ENCODE results near the gene AGAP3.

Gene AGAP3

DNA sequence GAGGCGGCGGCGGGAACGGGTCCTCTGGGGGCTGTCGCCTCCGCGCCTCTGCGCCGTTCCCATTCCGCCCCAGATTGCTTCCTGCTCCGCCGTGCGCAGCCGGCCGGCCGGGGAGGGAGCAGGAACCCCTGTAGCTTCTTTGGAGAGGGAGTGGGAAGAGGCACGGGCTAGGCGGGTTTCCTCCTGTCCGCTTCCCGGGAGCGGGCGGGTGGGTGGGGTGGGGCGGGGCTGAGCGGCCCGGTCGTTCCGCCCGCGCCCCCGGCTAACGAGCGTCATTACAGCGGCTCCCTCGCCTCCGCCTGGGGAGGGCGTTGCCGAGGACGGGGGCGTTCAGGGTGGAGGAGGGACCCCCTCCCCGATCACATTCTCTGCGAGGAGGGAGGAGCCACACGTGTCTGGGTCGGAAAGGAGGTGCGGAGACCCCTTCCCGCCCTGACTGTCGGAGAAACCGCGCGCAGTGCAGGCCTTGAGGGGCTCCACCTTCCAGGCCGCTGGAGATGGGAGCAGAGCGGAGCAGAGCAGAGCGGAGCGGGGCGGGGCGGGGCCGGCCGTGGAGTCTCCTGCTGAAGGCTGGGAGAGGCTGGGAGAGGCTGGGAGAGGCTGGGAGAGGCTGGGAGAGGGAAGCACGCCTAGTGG is 39.7 kb downstream of the AGAP3 start:
- DNase-seq (ENCODE audit: low read depth): no peak
- no peak overlapping the region for H3K4me3 ChIP-seq (ENCODE audit: low read depth, low read length)
- TF ChIP-seq, protein P1, sequence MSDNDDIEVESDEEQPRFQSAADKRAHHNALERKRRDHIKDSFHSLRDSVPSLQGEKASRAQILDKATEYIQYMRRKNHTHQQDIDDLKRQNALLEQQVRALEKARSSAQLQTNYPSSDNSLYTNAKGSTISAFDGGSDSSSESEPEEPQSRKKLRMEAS (IDR thresholded peaks at IDR 0.05; ENCODE audit: low read depth, low read length): no peak
- TF ChIP-seq, protein P2, sequence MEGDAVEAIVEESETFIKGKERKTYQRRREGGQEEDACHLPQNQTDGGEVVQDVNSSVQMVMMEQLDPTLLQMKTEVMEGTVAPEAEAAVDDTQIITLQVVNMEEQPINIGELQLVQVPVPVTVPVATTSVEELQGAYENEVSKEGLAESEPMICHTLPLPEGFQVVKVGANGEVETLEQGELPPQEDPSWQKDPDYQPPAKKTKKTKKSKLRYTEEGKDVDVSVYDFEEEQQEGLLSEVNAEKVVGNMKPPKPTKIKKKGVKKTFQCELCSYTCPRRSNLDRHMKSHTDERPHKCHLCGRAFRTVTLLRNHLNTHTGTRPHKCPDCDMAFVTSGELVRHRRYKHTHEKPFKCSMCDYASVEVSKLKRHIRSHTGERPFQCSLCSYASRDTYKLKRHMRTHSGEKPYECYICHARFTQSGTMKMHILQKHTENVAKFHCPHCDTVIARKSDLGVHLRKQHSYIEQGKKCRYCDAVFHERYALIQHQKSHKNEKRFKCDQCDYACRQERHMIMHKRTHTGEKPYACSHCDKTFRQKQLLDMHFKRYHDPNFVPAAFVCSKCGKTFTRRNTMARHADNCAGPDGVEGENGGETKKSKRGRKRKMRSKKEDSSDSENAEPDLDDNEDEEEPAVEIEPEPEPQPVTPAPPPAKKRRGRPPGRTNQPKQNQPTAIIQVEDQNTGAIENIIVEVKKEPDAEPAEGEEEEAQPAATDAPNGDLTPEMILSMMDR (IDR thresholded peaks at IDR 0.05; ENCODE audit: low read depth, low read length): no peak
- no peak for TF ChIP-seq POLR2A (IDR thresholded peaks at IDR 0.05; ENCODE audit: extremely low read depth, insufficient read length)
- TF ChIP-seq MYC (IDR thresholded peaks at IDR 0.05; ENCODE audit: low read depth, low read length): no peak

DNA sequence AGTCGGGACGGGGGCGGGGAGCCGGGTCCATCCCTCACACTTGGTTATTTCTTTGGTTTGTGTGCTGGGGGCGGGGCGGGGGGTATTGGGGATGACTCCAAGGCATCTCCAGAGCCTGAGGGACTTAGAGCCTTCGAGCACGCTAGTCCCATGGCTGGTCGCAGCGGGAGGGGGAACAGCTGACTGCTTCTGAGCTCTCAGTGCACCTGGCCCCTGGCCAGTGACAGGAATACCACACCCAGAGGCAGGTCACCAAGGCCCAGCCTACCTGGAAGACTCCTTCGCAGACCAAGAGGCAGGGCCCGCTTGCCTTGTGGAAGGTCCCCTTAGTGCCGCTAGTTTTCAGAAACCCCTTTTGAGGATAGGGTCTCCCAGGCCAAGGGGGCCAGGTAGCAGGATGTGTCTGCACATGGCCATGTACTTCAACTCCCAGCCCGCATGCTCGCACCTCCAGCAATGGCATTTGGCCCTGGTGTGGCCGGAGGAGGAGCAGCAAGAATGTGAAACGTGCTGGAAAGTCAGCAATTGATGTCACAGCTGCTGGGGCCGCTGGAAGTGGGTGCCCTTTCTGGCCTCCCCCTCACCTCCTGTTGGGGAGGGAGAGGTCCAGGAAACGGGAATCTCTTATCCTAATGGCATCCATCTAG is 40.3 kb downstream of the AGAP3 start:
- TF ChIP-seq MYC (IDR thresholded peaks at IDR 0.05; ENCODE audit: low read depth, low read length): no peak
- H3K4me3 ChIP-seq (ENCODE audit: low read depth, low read length): no peak overlapping the region
- DNase-seq (ENCODE audit: low read depth): no peak

DNA sequence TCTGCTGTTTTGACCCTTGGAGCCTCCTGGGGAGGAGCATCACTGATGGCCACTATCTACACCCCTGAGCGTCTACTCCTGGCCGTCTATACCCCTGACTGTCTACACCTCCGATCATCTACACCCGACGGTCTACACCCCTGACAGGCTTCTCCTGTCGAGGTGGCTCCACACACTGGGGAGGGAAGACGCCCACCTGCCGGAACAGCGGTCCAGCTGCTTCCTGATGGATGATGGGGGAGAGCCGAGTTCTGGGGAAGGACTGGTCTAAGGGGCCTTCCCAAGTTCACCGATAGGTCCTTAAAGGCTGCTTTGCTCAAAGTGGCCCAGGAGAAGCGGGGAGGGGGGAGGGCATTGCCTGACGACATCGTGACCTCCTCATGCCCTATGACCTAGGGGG is 41.9 kb downstream of the AGAP3 start:
- TF ChIP-seq MYC (IDR thresholded peaks at IDR 0.05; ENCODE audit: low read depth, low read length) (no peak), POLR2A (IDR thresholded peaks at IDR 0.05; ENCODE audit: extremely low read depth, insufficient read length) (no peak)
- TF ChIP-seq, protein P1 (IDR thresholded peaks at IDR 0.05; ENCODE audit: low read depth, low read length): no peak
- TF ChIP-seq, protein P2 (IDR thresholded peaks at IDR 0.05; ENCODE audit: low read depth, low read length): no peak
- H3K4me3 ChIP-seq (ENCODE audit: low read depth, low read length): no peak overlapping the region
- DNase-seq (ENCODE audit: low read depth): no peak

DNA sequence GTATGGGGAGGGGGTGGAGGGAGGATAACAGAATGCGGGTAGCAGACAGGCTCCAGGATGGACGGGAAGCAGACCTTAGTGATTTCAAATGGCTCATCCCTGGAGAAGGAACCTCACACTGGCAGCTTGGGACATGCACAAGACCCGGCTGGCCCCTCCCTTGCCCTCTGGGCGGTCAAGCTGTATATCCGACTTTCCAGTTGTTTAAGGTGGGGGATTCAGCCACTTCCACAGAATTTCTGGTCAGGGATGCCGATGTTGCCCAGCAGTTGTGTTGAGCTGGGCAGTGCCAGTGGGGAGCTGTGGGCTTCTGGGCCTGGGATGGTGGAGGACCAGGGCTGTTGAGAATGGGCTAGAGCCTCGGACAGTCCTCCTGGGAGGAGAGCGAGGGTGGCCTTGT is 42.4 kb downstream of the AGAP3 start:
- no peak overlapping the region for H3K4me3 ChIP-seq (ENCODE audit: low read depth, low read length)
- DNase-seq (ENCODE audit: low read depth): no peak
- TF ChIP-seq, protein P2 (IDR thresholded peaks at IDR 0.05; ENCODE audit: low read depth, low read length): no peak
- TF ChIP-seq, protein P1 (IDR thresholded peaks at IDR 0.05; ENCODE audit: low read depth, low read length): no peak
- TF ChIP-seq MYC (IDR thresholded peaks at IDR 0.05; ENCODE audit: low read depth, low read length) (no peak), POLR2A (IDR thresholded peaks at IDR 0.05; ENCODE audit: extremely low read depth, insufficient read length) (no peak)

DNA sequence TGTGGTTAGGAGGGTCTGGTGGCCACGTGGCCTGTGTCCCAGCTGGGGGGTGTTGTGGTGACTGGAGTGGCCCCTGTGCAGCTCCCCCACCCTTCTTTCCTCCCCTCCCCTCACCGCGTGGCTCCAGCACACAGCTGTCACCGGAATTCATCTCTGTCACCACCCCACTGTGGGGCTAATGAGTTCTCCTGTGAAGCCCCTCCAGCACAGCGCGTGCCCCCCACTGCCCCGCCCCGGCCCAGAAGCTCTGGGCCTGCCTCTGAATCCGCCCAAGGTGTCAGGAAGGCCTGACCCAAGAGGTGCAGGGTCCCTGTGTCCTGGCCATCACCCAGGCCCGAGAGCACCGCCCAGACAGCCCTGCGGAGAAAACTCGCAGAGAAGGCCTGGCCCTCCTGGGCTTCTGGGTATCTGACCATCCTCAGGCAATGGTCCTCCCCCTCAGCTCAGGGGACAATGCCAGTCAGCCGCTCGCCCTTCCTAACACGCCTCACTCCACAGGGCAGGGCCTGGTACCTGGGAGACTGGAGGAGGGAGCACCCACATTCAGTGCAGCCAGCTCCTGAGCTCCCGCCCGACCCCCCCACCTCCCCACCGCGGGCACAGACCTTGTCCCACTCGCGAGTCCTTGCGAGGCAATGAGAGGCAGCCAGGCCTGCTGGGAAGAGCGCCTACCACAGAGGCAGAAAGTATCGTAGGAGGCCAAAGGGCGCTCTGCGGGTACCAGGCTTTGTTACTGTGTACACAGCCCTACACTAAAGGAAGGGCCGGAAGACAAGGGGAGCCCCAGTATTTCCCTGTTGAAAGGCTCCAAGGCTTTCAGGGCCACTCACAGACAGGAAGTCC is 43.1 kb downstream of the AGAP3 start:
- TF ChIP-seq POLR2A (IDR thresholded peaks at IDR 0.05; ENCODE audit: extremely low read depth, insufficient read length): no peak
- TF ChIP-seq, protein P2 (IDR thresholded peaks at IDR 0.05; ENCODE audit: low read depth, low read length): no peak
- no peak overlapping the region for H3K4me3 ChIP-seq (ENCODE audit: low read depth, low read length)
- no peak for DNase-seq (ENCODE audit: low read depth)

DNA sequence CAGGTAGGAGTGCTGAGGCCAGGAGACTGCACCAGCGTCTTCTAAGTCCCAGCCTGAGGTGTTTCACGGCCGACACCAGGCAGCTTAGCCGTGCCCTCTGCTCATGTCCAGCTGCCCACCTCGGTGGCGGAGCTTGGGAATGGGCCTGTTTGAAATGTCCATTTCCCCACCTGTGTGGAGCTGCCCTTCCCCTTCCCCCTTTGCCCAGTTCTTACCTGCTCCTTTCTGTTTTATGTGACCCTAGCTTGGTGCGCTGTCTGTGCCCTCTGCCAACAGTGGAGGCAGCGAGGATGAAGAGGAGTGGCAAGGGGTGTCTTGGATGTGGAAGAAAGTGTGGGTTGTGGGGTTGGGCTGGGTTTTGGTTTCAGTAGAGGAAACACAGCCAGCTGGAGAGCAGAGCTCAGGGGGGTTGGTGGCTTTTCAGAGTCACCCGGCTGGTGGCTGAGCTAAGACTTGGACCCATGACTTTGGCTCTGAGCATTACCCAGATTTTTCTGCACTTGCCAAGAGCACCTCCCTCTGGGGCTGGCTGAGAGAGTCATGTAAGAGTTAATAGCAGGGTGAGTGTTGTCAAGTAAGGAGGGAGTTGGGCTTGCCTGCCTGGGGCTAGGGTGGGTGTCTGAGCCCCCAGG is 43.8 kb downstream of the AGAP3 start:
- no peak overlapping the region for H3K4me3 ChIP-seq (ENCODE audit: low read depth, low read length)
- no peak for DNase-seq (ENCODE audit: low read depth)
- TF ChIP-seq, protein P1 (IDR thresholded peaks at IDR 0.05; ENCODE audit: low read depth, low read length): no peak
- TF ChIP-seq POLR2A (IDR thresholded peaks at IDR 0.05; ENCODE audit: extremely low read depth, insufficient read length) (no peak), MYC (IDR thresholded peaks at IDR 0.05; ENCODE audit: low read depth, low read length) (no peak)
- TF ChIP-seq, protein P2 (IDR thresholded peaks at IDR 0.05; ENCODE audit: low read depth, low read length): no peak
